OCI-LY7 (cell line): ENCODE results near the gene MYRIP. TPM values are rescaled to one million over a fixed set of nuclear protein-coding genes. Genes with fewer than 3 reads are reported as not detected.
"Not testable (repeated sequence)": the region's sequence is repeated elsewhere in the genome, so short reads cannot be mapped to it uniquely, and the experiment has no call there.

Experiments used
- BruUV-seq: library from RNA; stranded (reverse); fragments of 400-500 nt; replicated peaks from 2 replicates; lab custom pipeline; 2021; lab: Mats Ljungman, UMichigan
- CTCF ChIA-PET: fragments of 300-600 bp; sonication (Branson Sonifier 250); formaldehyde crosslinking; loops from one replicate; lab custom pipeline; 2022; ENCODE audit warnings: antibody characterized with exemption; ENCODE audit not compliant: unreplicated experiment; lab: Charles Lee
- POLR2A ChIA-PET: fragments of 300-600 bp; sonication (Branson Sonifier 250); formaldehyde crosslinking; loops from one replicate; lab custom pipeline; 2022; ENCODE audit warnings: antibody characterized with exemption; lab: Charles Lee
- DNase-seq: peaks from one replicate; pipeline ENCODE4 v3.0.0-alpha.2; 2015; ENCODE audit warnings: low spot score
- H2AFZ ChIP-seq: fragments of 200-600 bp; sonication (generic), shearing (Covaris generic); 2 replicates; pipeline ENCODE4 v1.6.1; 2014; ENCODE audit warnings: mild to moderate bottlenecking, antibody characterized with exemption, low read length, moderate library complexity
- H3K27ac ChIP-seq: fragments of 200-600 bp; sonication (generic); 2 replicates; pipeline ENCODE4 v1.5.1; 2014; ENCODE audit warnings: mixed run types, low read depth, mild to moderate bottlenecking, moderate library complexity, low read length, inconsistent platforms; ENCODE audit not compliant: poor library complexity, severe bottlenecking
- H3K36me3 ChIP-seq: fragments of 200-600 bp; sonication (generic); 2 replicates; pipeline ENCODE4 v1.6.1; 2014; ENCODE audit warnings: mild to moderate bottlenecking, antibody characterized with exemption, low read length, moderate library complexity, mixed read lengths; ENCODE audit not compliant: insufficient read depth
- H3K4me1 ChIP-seq: fragments of 200-600 bp; sonication (generic); 2 replicates; pipeline ENCODE4 v1.5.1; 2014; ENCODE audit warnings: mild to moderate bottlenecking, low read length; ENCODE audit not compliant: insufficient read depth, poor library complexity, severe bottlenecking
- H3K4me2 ChIP-seq: fragments of 200-600 bp; sonication (generic); 2 replicates; pipeline ENCODE4 v1.6.1; 2014; ENCODE audit warnings: mild to moderate bottlenecking, low read length
- H3K4me3 ChIP-seq: fragments of 200-600 bp; sonication (generic); 2 replicates; pipeline ENCODE4 v1.5.1; 2014; ENCODE audit warnings: mild to moderate bottlenecking, low read depth, low read length; ENCODE audit not compliant: poor library complexity, severe bottlenecking
- H3K79me2 ChIP-seq: fragments of 200-600 bp; sonication (generic); 2 replicates; pipeline ENCODE4 v1.6.1; 2016; ENCODE audit warnings: low read depth, mild to moderate bottlenecking, low read length, moderate library complexity, mixed read lengths; ENCODE audit not compliant: insufficient read depth
- H3K9me2 ChIP-seq: fragments of 200-600 bp; sonication (generic); 2 replicates; pipeline ENCODE4 v1.6.1; 2016; ENCODE audit warnings: mild to moderate bottlenecking, low read length, mixed read lengths; ENCODE audit not compliant: insufficient read depth
- H3K9me3 ChIP-seq: fragments of 200-600 bp; sonication (generic); 2 replicates; pipeline ENCODE4 v1.6.1; 2014; ENCODE audit warnings: mild to moderate bottlenecking, mixed run types, low read length, mixed read lengths
- H4K20me1 ChIP-seq: fragments of 200-600 bp; sonication (generic); 2 replicates; pipeline ENCODE4 v1.6.1; 2014; ENCODE audit warnings: mild to moderate bottlenecking, antibody characterized with exemption, low read length, moderate library complexity, mixed read lengths; ENCODE audit not compliant: insufficient read depth
- EZH2phosphoT487 ChIP-seq: fragments of 200-600 bp; sonication (generic); IDR thresholded peaks from 2 replicates; pipeline ENCODE4 v1.6.1; 2018; ENCODE audit warnings: low read depth, borderline replicate concordance, mild to moderate bottlenecking, mixed run types, antibody characterized with exemption, low read length, moderate library complexity, mixed read lengths
- intact Hi-C: fragments of 100-400 bp; cut with micrococcal nuclease; formaldehyde crosslinking; loops from one replicate; pipeline ENCODE4 v1.10.0; 2022; ENCODE audit not compliant: unreplicated experiment
- total RNA-seq, 2 experiments: library from RNA; depleted of rRNA in 1 of 2; stranded (reverse); fragments of >200 nt in 1 of 2; shearing (Covaris generic) in 1 of 2; gene quantifications; 2 replicates each; pipeline ENCODE4 v1.2.3, GENCODE V29; 2014 to 2022
- TF ChIP-seq, protein P1 (sequence below): fragments of 200-600 bp; sonication (generic); conservative IDR thresholded peaks from 2 replicates; pipeline ENCODE4 v1.5.1; 2014; ENCODE audit warnings: mild to moderate bottlenecking, antibody characterized with exemption, low read length, moderate library complexity, mixed read lengths

MYRIP gene
- total RNA-seq, 2 experiments from 2014 or later, result not detected

- Histone ChIP-seq H3K4me2 (no peak overlapping the region), H4K20me1 (no peaks in the 10 kb centered on the region), H3K9me3 (no peaks in the 10 kb centered on the region), H3K9me2 (no peaks in the 10 kb centered on the region), H3K4me3 (no peak overlapping the region), H3K36me3 (no peaks in the 10 kb centered on the region), H3K79me2 (no peaks in the 10 kb centered on the region), H3K27ac (no peak overlapping the region), H3K4me1 (no peaks in the 10 kb centered on the region), H2AFZ (no peak overlapping the region)
- intact Hi-C loops, result no loop called here
- POLR2A ChIA-PET, result no interaction called here
- BruUV-seq, result no TSS peak
- TF ChIP-seq EZH2phosphoT487, result no peak
- CTCF ChIA-PET, result no interaction called here
- no peak for DNase-seq
Observed at GRCh38 chr3:40022297-40022827, 213.0 kb downstream of the MYRIP start.

GRCh38 chr3:40024526-40024925, 215.1 kb downstream of the MYRIP start:
- H3K79me2 ChIP-seq, result no peaks in the 10 kb centered on the region
- CTCF ChIA-PET, result no interaction called here
- no peak overlapping the region for H3K4me3 ChIP-seq
- H3K4me2 ChIP-seq, result no peak overlapping the region
- intact Hi-C loops, result no loop called here
- no peak for TF ChIP-seq EZH2phosphoT487
- TF ChIP-seq, protein P1, sequence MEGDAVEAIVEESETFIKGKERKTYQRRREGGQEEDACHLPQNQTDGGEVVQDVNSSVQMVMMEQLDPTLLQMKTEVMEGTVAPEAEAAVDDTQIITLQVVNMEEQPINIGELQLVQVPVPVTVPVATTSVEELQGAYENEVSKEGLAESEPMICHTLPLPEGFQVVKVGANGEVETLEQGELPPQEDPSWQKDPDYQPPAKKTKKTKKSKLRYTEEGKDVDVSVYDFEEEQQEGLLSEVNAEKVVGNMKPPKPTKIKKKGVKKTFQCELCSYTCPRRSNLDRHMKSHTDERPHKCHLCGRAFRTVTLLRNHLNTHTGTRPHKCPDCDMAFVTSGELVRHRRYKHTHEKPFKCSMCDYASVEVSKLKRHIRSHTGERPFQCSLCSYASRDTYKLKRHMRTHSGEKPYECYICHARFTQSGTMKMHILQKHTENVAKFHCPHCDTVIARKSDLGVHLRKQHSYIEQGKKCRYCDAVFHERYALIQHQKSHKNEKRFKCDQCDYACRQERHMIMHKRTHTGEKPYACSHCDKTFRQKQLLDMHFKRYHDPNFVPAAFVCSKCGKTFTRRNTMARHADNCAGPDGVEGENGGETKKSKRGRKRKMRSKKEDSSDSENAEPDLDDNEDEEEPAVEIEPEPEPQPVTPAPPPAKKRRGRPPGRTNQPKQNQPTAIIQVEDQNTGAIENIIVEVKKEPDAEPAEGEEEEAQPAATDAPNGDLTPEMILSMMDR, result no peak
- no peak overlapping the region for H2AFZ ChIP-seq
- no peaks in the 10 kb centered on the region for H4K20me1 ChIP-seq
- H3K4me1 ChIP-seq, result no peaks in the 10 kb centered on the region
- POLR2A ChIA-PET, result no interaction called here
- H3K27ac ChIP-seq, result no peak overlapping the region
- no TSS peak for BruUV-seq
- H3K36me3 ChIP-seq, result no peaks in the 10 kb centered on the region
- no peak for DNase-seq
- no peaks in the 10 kb centered on the region for H3K9me2 ChIP-seq
- H3K9me3 ChIP-seq, result no peaks in the 10 kb centered on the region

DNA sequence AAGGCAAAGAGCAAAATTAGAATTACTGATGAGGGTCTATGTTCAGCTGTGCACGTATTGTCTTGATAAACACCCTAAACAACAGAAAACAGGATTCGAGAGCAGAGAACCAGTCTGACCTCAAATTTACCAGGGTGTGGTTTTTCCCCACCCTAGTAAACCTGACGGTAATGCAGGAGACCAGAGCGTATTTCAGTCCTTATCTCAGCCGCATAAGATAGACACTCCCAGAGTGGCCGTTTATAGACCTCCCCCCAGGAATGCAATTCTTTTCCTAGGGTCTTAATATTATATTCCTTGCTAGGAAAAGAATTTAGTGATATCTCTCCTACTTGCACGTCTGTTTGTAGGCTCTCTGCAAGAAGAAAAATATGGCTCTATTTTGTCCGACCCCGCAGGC, 216.5 kb downstream of the MYRIP start:
- H3K79me2 ChIP-seq, H2AFZ ChIP-seq, H3K4me1 ChIP-seq, H3K36me3 ChIP-seq, H3K27ac ChIP-seq, CTCF ChIA-PET, intact Hi-C loops, H3K9me2 ChIP-seq, H4K20me1 ChIP-seq, H3K4me3 ChIP-seq, H3K9me3 ChIP-seq, BruUV-seq, H3K4me2 ChIP-seq, POLR2A ChIA-PET: not testable (repeated sequence)
- peak; percentile 5 for DNase-seq

- no TSS peak for BruUV-seq
- H3K4me1 ChIP-seq, result no peaks in the 10 kb centered on the region
- POLR2A ChIA-PET, result no interaction called here
- intact Hi-C loops, result no loop called here
- no peak for TF ChIP-seq EZH2phosphoT487
- TF ChIP-seq, protein P1, result no peak
- H3K79me2 ChIP-seq, result no peaks in the 10 kb centered on the region
- H3K9me2 ChIP-seq, result no peaks in the 10 kb centered on the region
- H3K4me2 ChIP-seq, result no peak overlapping the region
- no peaks in the 10 kb centered on the region for H4K20me1 ChIP-seq
- no peaks in the 10 kb centered on the region for H3K9me3 ChIP-seq
- H3K27ac ChIP-seq, result no peak overlapping the region
- H2AFZ ChIP-seq, result no peak overlapping the region
- no peaks in the 10 kb centered on the region for H3K36me3 ChIP-seq
- no peak overlapping the region for H3K4me3 ChIP-seq
- DNase-seq, result no peak
- CTCF ChIA-PET, result no interaction called here
Observed at GRCh38 chr3:40035177-40035576, 225.8 kb downstream of the MYRIP start.
